Uterus (tissue), 4 donors: Measurements from ENCODE around the gene SCUBE1. TPM values are rescaled to one million over a fixed set of nuclear protein-coding genes. Genes with fewer than 3 reads are reported as not detected.

ENCODE experiments used
- DNase-seq, 2 donors: peaks; one replicate each; pipeline ENCODE4 v3.0.0-alpha.2; 2019 to 2020
- H3K27ac ChIP-seq, 2 donors: fragments of 200-600 bp; sonication (generic); 1 replicate in 1 of 2; 2 replicates in 1 of 2; pipeline ENCODE4 v1.5.1; 2016 to 2018
- H3K27me3 ChIP-seq, 2 donors: fragments of 200-600 bp; sonication (generic); one replicate each; pipeline ENCODE4 v1.5.1; 2018 to 2019; ENCODE audit warnings: control low read depth in 1 of 2
- H3K36me3 ChIP-seq, 2 donors: fragments of 200-600 bp; sonication (generic); one replicate each; pipeline ENCODE4 v1.5.1; 2019; ENCODE audit warnings: control low read depth in 1 of 2
- H3K4me1 ChIP-seq, 2 donors: fragments of 200-600 bp; sonication (generic); one replicate each; pipeline ENCODE4 v1.5.1; 2018 to 2019; ENCODE audit warnings: control low read depth in 1 of 2
- H3K4me3 ChIP-seq, 2 donors: fragments of 200-600 bp; sonication (generic); 1 replicate in 1 of 2; 2 replicates in 1 of 2; pipeline ENCODE4 v1.5.1; 2018 to 2019; ENCODE audit warnings: mild to moderate bottlenecking in 1 of 2
- H3K9me3 ChIP-seq, 2 donors: fragments of 200-600 bp; sonication (generic); one replicate each; pipeline ENCODE4 v1.5.1; 2019; ENCODE audit warnings: control low read depth in 1 of 2
- CTCF ChIP-seq, 4 experiments: fragments of 200-600 bp in 2 of 4; fragments of 450-650 bp in 2 of 4; sonication (generic) in 2 of 4; IDR thresholded peaks; one replicate each; pipeline ENCODE4 v1.5.1; 2016 to 2019; ENCODE audit warnings: antibody characterized with exemption in 4 of 4, mild to moderate bottlenecking in 2 of 4, moderate library complexity in 1 of 4
- POLR2A ChIP-seq, 2 donors: fragments of 450-650 bp; IDR thresholded peaks; one replicate each; pipeline ENCODE4 v1.6.1; 2016; ENCODE audit warnings: antibody characterized with exemption in 2 of 2, mild to moderate bottlenecking in 1 of 2, moderate library complexity in 1 of 2
- intact Hi-C: fragments of 100-400 bp; cut with DNase I; formaldehyde crosslinking; loops from one replicate; pipeline ENCODE4 v1.15.1; 2023; ENCODE audit warnings: low total_unique reads
- total RNA-seq, 4 donors: library from RNA; depleted of rRNA in 3 of 4; stranded (reverse); fragments of >200 nt in 3 of 4; gene quantifications; one replicate each; pipeline versions ENCODE4 v1.1.0 to v1.2.4, GENCODE V29; 2014 to 2023
- donor health status: DM: yes; HTN: yes; CAD: no.

The SCUBE1 gene
- total RNA-seq, 4 donors from 2014 or later = 0.14 to 1.7 (median 0.26) TPM; not detected in 1

DNA sequence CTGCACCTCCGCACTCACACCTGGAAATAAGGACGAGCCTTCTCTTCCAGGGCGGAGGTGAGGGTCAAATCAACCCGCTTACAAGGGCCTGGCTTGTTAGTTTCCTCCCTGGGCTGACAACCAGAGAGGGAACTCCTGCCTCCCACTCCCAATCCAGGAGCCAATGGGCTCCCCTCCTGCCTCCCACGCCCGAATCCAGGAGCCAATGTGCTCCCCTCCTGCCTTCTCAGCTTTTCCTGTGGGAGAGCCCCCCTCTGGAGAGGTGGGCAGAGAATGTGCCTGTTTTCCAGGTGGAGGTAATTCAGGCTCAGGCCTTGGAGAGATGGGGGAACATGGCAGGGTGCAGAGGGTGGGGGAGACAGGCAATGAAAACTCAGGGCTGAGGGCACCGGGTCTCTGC is 102.6 kb downstream of the SCUBE1 start:
- TF ChIP-seq CTCF (IDR thresholded peaks at IDR 0.05) = no peak
- TF ChIP-seq POLR2A (IDR thresholded peaks at IDR 0.05) = no peak
- no peaks in the 10 kb centered on the region for H3K9me3 ChIP-seq
- H3K4me3 ChIP-seq = no peak overlapping the region
- no peak for DNase-seq
- no peak overlapping the region for H3K27ac ChIP-seq
- H3K4me1 ChIP-seq = peaks cover 0 to 14% of the 10 kb centered on the region in 2 donors
- H3K27me3 ChIP-seq = no peaks in the 10 kb centered on the region
- intact Hi-C loops = no loop called here
- no peaks in the 10 kb centered on the region for H3K36me3 ChIP-seq

DNA sequence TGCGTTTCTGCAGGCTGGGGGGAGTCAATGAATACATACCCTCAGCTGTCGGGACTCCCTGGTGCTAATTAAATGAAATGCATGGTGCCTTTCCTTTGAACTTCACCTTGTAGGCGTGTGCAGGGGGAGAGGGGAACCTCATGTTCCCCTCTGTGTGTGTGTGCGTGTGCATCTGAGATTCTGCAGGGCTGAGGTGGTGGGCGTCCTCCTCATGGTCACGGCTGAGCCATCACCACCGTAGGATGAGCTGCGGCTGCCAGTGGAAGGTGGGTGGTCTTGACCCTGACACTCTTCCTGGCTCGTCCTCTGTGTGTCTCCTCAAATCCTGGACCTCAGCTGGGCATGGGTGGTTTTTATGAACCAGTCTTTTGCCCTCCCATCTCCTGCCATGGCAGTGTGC is 103.2 kb downstream of the SCUBE1 start:
- Histone ChIP-seq H3K27ac (no peak overlapping the region), H3K9me3 (no peaks in the 10 kb centered on the region), H3K4me3 (no peak overlapping the region), H3K27me3 (no peaks in the 10 kb centered on the region), H3K4me1 (peaks cover 0 to 14% of the 10 kb centered on the region in 2 donors), H3K36me3 (no peaks in the 10 kb centered on the region)
- no peak for DNase-seq
- intact Hi-C loops = no loop called here
- TF ChIP-seq CTCF (IDR thresholded peaks at IDR 0.05) = no peak
- no peak for TF ChIP-seq POLR2A (IDR thresholded peaks at IDR 0.05)

DNA sequence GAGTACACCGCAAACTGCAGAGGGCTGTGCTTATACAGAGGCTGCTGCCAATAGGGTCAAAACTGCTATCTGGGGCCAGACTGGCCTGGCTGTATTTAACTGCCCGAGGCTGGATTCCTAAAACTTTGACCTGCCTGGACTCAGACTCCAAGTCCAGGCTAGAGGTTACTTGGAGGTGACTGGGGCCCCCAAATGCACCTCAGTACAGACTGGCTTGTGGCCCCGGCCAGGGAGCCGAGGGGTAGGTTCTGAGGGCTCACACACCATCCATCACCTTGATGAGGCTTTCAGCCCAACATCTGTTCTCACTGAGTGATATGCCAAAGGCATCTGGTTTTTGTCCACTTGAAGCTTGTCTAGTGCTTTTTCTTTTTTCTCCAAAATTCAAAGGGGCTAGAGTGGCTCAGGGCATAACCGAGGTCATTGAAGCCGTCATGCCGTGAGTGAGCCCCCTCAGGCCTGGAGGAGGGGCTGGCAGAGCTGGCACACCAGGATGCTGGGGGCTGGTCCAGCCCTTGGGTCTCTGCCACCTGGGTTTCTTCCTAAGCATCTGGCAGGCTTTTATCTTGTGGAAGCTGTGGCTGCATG is 103.9 kb downstream of the SCUBE1 start:
- H3K27ac ChIP-seq = no peak overlapping the region
- no peaks in the 10 kb centered on the region for H3K36me3 ChIP-seq
- no peak overlapping the region for H3K4me3 ChIP-seq
- intact Hi-C loops = no loop called here
- peak; percentile 27 to 58 for DNase-seq
- TF ChIP-seq CTCF (IDR thresholded peaks at IDR 0.05) (no peak), POLR2A (IDR thresholded peaks at IDR 0.05) (no peak)
- no peaks in the 10 kb centered on the region for H3K27me3 ChIP-seq
- no peaks in the 10 kb centered on the region for H3K9me3 ChIP-seq
- H3K4me1 ChIP-seq = peaks cover 0 to 14% of the 10 kb centered on the region in 2 donors

GRCh38 chr22:43238526-43239006 is 104.6 kb downstream of the SCUBE1 start:
- intact Hi-C loops = no loop called here

More at GRCh38 chr22:43238526-43239006, 104.6 kb downstream of the SCUBE1 start:
- Histone ChIP-seq H3K9me3 (no peaks in the 10 kb centered on the region), H3K27me3 (no peaks in the 10 kb centered on the region), H3K27ac (no peak overlapping the region), H3K4me3 (no peak overlapping the region), H3K4me1 (peaks cover 0 to 14% of the 10 kb centered on the region in 2 donors), H3K36me3 (no peaks in the 10 kb centered on the region)
- DNase-seq = peak in 1 of 2 donors; percentile 52
- TF ChIP-seq POLR2A (IDR thresholded peaks at IDR 0.05) = no peak
- TF ChIP-seq CTCF (IDR thresholded peaks at IDR 0.05) = no peak
